GM19043 (cell line): ENCODE results near the gene PRRT4.

Experiments used
- ATAC-seq: cut with Tn5 transposase; IDR thresholded peaks from one replicate; pipeline ENCODE4 v1.9.1; 2021; ENCODE audit warnings: low read depth; ENCODE audit not compliant: unreplicated experiment

The PRRT4 gene

DNA sequence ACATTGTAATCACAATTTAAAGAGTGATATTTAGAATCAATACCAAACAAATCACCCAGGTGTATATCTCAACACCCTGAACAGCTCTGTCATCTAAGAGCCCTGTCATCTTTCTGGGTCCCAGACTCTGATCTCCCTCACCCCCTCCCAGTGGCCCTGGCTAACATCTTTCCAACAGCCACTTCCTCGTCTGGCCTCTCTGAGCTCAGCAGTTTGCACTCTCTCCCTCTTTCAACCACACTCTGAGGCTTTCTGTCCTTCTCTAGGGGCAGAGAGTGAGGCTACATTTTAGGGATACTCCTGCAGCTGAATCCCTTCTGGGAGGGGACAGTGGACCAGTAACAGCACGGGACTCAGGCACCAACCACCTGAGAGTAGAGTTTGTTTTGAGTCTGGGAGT, 17.1 kb upstream of the PRRT4 start:
- no peak for ATAC-seq

DNA sequence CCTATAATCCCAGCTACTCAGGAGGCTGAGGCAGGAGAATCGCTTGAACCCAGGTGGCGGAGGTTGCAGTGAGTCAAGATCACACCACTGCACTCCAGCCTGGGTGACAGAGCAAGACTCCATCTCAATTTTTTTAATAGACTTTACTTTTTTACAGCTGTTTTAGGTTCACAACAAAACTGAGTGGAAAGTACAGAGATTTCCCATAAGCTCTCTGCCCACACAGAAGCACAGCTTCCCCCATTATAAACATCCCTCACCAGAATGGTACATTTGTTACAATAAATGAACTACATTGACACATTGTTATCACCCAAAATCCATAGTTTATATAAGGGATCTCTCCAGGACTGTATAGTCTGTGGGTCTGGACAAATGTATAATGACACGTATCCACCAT, 14.6 kb upstream of the PRRT4 start:
- no peak for ATAC-seq

DNA sequence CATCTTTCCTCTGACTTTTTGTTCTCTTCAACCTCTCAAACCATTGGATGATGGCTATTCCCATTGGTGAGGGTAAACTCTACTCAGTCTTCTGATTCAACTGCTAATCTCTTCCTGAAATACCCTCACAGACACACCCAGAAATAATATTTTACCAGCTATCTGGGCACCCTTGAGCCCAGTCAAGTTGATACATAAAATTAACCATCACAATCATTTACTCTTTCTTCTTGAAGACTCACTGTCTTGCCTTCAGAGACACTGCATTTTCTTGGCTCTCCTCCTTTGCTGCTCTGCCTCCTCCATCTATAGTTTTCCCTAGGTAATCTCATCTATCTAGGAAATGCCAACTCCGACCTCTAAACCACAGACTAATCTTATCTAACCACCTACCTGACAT, 12.6 kb upstream of the PRRT4 start:
- no peak for ATAC-seq

DNA sequence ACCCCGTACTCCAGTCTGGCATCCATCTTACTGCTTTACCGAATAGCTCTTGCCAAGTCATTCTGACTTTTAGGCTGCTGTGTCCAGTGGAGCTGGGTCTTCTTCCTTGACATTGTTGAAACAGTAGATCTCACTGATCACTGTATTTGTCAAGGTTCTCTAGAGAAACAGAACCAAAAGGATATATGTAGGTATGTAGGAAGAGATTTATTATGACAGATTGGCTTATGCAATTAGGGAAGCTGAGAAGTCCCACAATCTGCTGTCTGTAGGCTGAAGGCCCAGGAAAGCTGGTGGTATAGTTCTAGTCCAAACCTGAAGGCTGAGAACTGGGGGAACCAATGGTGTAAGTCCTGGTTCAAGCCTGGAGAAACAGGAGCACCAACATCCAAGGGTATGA, 12.1 kb upstream of the PRRT4 start:
- no peak for ATAC-seq

DNA sequence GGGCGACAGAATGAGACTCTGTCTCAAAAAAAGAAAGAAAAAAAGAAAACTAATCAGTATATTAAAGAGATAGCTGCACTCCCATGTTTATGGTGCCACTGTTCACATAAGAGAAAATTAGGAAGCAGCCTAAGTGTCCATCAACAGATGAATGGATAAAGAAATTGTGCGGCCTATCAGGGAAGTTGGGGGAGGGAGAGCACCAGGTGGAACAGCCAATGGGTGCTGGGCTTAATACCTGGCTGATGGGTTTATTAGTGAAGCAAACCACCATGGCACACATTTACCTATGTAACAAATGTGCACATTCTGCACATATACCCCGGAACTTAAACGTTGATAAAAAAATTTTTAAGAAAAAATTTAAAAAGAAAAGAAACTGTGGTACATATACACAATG, 9.0 kb upstream of the PRRT4 start:
- ATAC-seq, result no peak

DNA sequence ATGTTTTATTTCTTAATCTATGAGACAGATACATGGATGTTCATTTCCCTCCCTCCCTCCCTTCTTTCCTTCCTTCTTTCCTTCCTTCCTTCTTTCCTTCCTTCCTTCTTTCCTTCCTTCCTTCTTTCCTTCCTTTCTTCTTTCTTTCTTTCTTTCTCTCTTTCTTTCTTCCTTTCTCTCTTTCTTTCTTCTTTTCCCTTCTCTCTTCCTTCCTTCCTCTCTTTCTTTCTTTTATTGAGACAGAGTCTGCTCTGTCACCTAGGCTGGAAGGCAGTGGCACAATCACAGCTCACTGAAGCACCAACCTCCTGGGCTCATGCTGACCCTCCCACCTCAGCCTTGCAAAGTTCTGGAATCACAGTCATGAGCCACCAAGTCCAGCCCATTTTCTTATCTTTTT, 5.5 kb upstream of the PRRT4 start:
- ATAC-seq, result no peak

DNA sequence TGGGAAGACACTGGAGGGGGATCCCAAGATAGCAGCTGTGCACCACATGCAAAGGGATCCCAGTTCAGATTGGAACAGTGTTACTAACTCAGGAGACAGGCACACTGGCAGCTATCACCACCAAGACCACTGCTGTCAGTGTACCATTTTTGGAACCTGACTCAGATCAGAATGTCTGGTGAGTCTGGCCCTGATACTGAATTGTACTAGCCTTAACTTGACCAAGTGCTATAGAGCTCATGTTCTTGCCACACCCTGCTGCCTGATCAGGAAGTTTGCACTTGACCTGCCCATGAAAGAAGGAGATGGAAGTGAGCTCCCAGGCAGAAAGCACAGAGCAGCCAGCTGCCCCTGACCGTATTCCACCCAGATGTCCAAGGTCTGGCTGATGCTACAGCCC, 4.8 kb upstream of the PRRT4 start:
- no peak for ATAC-seq

DNA sequence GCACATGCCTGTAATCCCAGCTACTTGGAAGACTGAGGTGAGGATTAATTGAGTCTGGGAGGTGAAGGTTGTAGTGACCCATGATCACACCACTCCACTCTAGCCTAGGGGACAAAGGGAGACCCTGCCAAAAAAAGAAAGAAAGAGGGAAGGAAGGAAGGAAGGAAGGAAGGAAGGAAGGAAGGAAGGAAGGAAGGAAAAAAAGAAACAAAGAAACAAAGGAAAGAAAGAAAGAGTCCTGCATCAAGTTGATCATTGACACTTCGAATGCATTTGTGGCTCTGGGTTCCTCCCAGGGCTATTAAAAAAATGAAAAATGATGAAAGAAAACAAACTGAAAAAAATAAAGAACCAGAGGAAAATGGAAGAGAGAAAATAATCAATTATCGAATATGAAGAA, 3.9 kb upstream of the PRRT4 start:
- ATAC-seq, result no peak

DNA sequence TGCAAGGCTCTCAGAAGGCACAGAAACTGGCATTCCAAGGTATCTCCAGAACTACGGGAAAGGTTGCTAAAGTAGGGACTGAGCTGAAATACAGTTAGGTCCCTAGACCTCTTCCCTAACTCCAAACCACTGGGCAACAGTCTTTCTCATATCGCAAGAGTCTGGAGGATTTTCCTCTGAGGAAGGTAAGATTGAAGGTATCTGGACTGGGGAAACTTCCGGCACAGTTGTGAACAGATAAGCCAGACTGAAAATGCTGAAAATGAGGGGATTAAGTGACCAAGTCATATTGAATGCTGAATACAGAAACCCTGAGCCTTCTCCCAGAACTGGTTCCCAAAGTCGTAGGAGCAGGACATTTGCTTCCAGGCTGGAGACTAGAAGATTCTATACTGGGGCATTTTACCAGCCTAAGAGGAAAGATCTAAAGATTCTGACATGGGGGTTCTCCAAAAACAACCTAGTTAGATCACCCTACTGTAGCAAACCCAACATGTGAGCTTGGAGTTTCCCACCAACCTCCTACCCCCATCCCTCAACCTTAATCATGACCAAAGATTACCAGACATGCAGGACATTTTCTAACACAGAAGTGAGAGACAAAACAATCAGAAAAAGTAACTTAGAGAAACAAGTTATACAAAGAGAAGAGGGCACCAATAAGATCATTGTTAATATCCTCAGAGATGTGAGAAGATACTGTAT, 2.8 kb upstream of the PRRT4 start:
- no peak for ATAC-seq

DNA sequence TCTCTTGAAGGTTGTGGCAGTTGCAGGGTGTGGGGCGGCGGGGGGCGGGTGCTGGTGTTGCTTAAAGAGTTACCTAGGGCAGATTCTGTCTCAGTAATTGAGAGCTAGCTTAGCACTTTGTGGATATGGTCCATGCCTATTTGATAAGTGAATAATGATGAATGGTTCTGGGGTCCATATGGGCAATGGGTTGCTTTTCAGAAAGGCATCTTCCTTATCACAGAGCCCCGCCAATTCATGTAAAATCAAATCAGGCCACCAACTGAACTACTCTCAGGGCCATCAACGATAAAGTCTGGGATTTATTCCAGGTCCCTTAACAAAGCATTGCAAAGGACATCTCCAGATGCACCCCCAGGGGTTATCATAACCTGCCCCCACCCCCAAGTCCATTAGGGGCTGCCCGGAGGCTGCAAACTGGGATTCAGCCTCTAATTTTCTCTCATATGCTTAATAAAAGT, 1.8 kb upstream of the PRRT4 start:
- no peak for ATAC-seq

DNA sequence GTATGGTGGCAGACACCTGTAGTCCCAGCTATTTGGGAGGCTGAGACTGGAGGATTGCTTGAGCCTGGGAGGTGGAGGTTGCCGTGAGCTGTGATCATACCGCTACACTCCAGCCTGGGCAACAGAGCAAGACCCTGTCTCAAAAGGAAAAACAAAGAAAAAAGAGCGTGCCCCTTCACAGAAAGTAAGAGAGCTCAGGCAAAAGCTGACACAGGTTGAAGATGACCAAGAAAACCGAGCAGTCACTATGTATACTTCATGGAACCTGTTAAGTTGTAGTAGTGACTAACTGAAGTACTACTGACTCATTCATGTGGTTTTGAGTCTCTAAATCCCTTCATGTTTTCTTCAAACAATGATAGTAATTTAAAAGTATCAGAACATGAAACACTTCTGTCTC, 1.2 kb upstream of the PRRT4 start:
- no peak for ATAC-seq

DNA sequence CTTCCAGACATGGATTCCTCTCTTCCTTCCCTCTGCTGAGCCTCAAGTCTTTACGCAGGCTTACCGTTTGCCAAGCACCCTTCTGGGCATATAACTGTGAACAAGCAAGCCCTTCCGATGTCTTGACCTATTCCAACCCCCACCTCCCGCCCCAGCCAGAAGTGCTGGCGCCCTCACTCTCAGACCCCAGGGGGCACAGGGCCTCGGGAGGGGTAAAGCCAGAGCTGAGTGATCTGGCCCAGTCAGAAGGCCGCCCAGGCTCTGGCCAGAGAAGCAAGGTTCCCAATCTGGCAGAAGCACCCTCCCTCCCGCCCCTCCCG, 1.2 kb downstream of the PRRT4 start:
- no peak for ATAC-seq

DNA sequence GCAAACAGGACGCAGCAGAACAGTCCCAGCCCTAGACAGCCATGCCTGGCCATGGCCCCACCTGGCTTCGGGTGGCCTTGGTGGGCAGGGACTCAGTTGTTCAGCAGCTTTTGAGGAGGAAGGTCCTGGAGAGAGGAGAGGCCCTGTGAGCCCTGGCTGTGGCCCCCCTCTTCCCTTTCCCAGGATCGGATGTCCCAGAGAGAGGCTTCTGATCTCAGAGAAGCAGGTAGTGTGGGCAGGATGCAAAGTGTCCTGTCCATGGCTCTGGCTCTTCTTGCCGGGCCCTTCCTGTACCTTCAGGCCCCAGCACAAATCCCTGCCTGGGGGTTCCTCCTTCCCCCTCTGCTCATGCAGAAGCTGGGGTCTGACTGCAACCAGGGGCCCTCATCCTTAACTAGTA, 1.6 kb downstream of the PRRT4 start:
- no peak for ATAC-seq

DNA sequence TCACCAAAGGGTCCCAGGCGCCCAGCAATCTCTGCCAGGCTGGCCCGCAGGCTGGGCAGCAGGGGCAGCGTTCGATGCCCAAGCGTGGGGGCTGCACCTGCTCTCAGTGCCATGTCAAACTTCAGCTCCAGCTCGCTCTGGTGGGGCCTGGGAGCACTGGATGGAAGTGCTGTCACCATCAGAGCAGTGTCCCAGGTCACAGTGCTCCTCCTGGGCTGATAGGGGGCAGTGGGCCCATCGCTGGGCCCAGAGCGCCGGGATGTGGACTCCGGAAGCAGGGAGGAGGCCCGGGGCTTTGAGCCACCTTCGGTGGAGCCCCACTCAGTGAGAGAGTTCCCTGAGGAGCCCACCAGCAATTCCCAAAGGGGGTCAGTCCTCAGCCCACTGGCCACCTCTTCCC, 2.2 kb downstream of the PRRT4 start:
- ATAC-seq, result no peak

DNA sequence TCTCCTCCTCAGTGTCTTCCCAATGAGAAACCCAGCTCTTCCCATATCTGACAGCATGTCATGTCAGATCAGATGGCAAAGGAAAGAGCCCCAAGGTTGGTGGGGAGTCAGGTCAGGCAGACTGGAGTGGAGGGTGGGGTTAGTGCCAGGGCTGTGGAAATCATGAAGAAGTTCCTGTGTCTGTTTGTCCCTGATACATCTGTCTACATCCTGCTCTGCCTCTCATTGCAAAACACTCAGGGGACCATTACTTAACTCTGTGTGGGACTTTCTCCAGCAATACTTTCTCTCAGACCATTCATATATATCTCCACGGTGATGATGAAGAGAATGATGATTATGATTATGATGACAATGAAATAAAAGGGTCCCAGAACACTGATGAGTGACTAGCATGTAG, 3.3 kb downstream of the PRRT4 start:
- ATAC-seq, result no peak

DNA sequence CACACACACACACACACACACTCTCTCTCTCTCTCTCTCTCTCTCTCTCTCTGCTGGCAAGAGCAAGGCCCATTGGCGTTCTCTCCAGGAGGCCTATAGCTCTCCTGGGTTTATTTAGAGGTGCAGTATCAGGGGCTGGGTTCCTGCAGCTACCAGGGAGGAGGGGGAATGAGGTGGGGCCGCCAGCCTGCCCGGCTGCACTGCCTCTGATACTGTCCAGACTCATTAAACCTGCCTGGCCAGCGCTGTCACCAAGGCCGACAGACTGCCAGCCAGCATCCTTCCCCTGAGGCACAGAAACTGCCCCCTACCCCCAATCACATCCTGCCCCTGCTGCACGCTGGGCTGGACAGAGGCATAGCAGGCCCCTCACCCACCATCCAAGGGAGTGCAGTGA, 4.3 kb downstream of the PRRT4 start:
- ATAC-seq, result no peak

DNA sequence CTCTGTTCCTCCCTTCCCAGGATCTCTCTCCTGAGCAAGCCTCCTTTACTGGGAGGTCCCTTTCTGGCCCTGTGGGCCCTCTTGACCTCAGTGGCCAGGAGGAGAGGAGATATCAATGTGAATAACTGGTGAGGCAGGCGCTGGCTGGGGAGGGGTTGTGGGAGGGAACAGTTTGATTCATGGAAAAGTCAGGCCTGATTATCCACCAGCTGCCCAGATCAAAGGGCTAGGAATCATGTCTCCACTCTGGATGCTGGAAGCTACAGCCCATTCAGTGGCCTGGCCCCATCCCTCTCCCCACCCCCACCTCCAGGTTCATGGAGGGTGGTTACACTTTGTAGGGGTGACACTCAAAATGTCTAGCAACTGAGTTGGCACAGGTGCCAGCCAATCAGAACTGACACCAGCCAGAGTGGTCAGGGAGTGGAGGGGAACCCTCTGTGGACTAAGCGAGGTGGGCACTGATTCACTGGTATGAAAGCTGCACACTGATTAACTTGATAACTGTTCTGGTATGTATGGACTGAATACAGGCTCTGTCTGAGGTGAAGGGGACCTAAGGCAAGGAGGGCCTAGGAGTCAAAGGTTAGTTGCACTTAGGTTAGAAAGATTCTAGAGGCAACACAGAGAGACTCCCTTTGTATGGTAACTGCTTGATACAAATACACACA, 4.8 kb downstream of the PRRT4 start:
- ATAC-seq, result no peak

DNA sequence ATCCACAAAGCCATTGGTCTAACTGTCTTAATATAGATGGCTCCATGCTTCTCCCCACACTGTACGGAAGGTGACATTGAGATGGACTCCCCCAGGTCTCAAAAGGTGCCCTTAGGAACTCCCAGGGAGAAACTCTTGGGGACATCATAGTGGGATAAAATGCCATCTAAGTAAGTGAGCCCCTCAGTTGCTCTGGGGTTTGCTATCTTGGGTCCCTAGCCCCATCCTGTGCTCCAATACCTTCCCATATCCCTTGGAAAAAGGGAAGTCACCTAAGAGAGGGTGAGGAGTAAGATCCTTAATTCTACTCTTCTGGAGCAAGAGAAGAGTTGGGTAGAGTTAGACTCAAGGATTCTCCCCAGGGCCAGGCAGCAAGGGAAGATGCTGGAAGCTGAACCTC, 7.9 kb downstream of the PRRT4 start:
- ATAC-seq, result no peak

DNA sequence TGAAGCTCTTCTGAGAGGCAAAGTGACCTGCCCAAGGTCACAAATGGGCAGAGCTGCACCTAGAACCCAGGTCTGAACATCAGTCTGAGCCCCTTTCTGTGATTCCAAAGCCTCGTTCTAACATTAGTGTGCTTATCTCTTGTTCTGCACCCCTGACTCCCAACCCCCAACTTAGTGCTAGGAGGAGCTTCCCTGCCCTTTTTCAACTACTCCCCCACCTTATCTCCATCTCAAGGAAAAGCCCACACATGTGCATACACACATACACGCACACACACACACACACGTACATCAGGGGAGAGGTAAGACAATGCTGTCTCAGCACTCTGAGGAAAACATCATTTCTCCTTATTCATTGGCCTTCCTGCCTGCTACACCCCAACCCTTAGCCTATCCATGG, 8.3 kb downstream of the PRRT4 start:
- no peak for ATAC-seq

DNA sequence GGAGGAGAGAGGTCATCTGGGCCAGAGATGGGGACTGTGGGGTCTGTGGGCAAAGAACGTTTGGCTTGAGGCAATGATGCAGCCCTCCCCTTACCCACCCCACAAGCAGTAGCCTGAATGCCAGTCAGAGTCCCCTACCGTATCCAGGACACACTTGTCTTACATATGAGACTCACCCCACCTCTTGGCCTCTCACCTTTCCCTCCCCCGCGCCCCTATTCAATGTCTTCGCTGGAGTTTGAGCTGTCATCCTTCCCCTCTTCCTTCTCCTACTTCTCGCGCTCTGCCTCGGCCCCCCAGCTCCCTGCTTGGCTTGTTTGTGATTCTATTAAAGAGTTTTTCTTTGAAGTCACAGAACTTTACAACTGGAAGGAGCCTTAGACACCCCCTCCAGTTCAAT, 8.9 kb downstream of the PRRT4 start:
- ATAC-seq, result no peak

DNA sequence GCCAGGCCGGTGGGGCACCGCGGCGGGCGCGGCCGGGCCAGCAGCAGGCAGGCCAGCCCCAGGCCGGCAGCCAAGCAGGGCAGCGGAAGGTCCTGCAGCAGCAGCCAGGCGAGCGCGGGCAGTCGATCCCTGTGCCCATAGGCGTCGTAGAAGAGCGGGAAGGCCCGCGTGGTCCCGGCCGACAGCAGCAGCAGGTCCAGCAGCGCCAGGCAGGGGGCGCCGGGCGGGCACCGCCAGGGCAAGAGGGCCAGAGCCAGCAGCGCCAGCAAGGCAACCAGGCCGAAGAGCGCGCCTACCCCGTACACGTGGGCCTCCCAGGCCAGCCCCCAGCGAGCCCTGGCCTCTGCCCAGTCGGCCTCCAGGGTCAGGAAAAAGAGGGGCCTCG, 9.3 kb downstream of the PRRT4 start:
- no peak for ATAC-seq

DNA sequence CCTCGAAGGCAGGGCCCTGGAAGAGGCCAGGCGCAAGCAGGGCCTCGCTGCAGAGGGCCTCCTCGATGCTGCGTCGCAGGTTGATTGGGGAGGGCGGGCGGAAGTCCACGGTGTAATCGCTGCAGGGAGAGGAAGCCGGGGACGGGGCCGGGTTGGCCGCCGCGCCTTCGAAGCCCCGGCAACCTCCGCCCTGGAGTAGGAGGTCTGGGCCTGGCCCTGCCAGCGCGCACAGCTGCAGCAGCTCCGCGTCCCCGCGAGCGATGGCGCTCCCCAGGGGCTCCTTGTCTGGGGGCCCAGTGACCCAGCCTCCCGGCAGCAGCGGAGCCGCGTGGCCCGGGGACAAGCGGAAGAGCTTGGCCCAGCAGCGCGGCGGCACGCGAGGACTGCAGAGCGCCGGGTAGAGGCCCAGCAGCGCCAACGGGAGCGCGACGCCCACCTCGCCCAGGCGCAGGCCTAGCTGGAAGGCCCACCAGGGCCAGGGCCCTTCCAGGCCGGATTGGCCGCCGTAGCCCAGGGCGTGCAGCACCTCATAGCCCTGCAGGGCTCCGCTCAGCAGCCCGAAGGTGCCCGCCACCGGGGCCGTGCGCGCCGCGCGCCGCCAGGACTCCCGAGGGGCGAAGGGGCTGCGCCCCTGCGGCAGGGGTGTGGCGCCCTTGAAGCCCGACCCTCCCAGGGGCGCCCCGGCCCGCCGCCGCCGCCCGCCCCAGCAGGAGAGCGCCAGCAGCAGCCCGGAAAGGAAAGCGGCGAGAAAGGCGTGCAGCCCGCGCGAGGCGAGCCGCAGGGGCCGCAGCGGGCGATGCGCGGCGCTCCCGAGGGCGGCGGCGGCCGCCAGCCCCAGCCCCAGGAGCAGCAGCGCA, 10.0 kb downstream of the PRRT4 start:
- ATAC-seq, result no peak
